Glutamatergic neuron (in vitro differentiated cells): ENCODE results near the gene COL16A1. TPM values are rescaled to one million over a fixed set of nuclear protein-coding genes. Genes with fewer than 3 reads are reported as not detected.

Source experiments
- DNase-seq: peaks from one replicate; pipeline ENCODE4 v3.0.0; 2022
- H3K27ac Mint-ChIP-seq: one replicate; pipeline ENCODE4 v1.8.0; 2020; ENCODE audit warnings: mild to moderate bottlenecking, mixed read lengths, inconsistent platforms; ENCODE audit not compliant: unreplicated experiment
- H3K27me3 Mint-ChIP-seq: one replicate; pipeline ENCODE4 v1.8.0; 2020; ENCODE audit warnings: mild to moderate bottlenecking, moderate library complexity, mixed read lengths, inconsistent platforms; ENCODE audit not compliant: unreplicated experiment
- H3K36me3 Mint-ChIP-seq: one replicate; pipeline ENCODE4 v1.8.0; 2020; ENCODE audit warnings: mild to moderate bottlenecking, mixed read lengths, inconsistent platforms; ENCODE audit not compliant: unreplicated experiment
- H3K4me1 Mint-ChIP-seq: one replicate; pipeline ENCODE4 v1.8.0; 2020; ENCODE audit warnings: mild to moderate bottlenecking, low read depth, mixed read lengths, inconsistent platforms; ENCODE audit not compliant: unreplicated experiment
- H3K4me3 Mint-ChIP-seq: one replicate; pipeline ENCODE4 v1.8.0; 2020; ENCODE audit warnings: mild to moderate bottlenecking, mixed read lengths, inconsistent platforms; ENCODE audit not compliant: unreplicated experiment
- H3K9me3 Mint-ChIP-seq: one replicate; pipeline ENCODE4 v1.8.0; 2020; ENCODE audit warnings: mild to moderate bottlenecking, moderate library complexity, mixed read lengths, inconsistent platforms; ENCODE audit not compliant: unreplicated experiment
- total RNA-seq: library from RNA; stranded (reverse); fragmentation: NEBNext Ultra II Directional; extraction: Animal tissue kit (Norgen Biotek cat#: 25700); gene quantifications from one replicate; pipeline ENCODE4 v1.2.1, GENCODE V29; 2021; ENCODE audit not compliant: unreplicated experiment
- TF ChIP-seq, protein P1 (sequence below): fragments of 200-600 bp; sonication (generic); IDR thresholded peaks from one replicate; pipeline ENCODE4 v1.5.0; 2021; ENCODE audit not compliant: partially characterized antibody, unreplicated experiment

COL16A1 gene
- total RNA-seq, 1 donor from 2014 or later: 52.2 TPM

DNA sequence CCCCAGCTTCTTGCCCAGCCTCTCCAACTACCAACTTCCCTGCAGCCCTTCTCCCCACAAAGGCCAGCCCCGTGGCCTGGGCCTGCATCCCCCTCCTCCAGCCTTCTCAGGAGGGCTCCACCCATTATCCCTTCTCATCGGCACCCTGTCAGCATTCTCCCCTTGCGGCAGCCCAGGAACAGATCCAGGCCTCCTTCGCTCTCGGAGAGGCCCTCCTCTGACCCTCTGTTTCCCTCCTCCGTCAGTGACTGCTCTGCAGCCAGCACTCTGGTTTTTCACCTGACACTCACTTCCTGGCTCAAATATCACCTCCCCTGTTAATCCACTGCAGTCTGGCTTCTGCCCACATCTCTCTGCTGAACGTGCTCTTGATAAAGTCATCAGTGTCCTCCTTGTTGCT is 42.9 kb upstream of the COL16A1 start:
- no peak overlapping the region for H3K27ac Mint-ChIP-seq
- H3K4me3 Mint-ChIP-seq: peak overlapping the region; percentile 3
- peaks cover 22% of the 10 kb centered on the region for H3K27me3 Mint-ChIP-seq
- H3K9me3 Mint-ChIP-seq: peaks cover 9% of the 10 kb centered on the region
- H3K4me1 Mint-ChIP-seq: peaks cover 23% of the 10 kb centered on the region
- no peaks in the 10 kb centered on the region for H3K36me3 Mint-ChIP-seq
- TF ChIP-seq, protein P1, sequence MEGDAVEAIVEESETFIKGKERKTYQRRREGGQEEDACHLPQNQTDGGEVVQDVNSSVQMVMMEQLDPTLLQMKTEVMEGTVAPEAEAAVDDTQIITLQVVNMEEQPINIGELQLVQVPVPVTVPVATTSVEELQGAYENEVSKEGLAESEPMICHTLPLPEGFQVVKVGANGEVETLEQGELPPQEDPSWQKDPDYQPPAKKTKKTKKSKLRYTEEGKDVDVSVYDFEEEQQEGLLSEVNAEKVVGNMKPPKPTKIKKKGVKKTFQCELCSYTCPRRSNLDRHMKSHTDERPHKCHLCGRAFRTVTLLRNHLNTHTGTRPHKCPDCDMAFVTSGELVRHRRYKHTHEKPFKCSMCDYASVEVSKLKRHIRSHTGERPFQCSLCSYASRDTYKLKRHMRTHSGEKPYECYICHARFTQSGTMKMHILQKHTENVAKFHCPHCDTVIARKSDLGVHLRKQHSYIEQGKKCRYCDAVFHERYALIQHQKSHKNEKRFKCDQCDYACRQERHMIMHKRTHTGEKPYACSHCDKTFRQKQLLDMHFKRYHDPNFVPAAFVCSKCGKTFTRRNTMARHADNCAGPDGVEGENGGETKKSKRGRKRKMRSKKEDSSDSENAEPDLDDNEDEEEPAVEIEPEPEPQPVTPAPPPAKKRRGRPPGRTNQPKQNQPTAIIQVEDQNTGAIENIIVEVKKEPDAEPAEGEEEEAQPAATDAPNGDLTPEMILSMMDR: no peak
- DNase-seq: no peak

DNA sequence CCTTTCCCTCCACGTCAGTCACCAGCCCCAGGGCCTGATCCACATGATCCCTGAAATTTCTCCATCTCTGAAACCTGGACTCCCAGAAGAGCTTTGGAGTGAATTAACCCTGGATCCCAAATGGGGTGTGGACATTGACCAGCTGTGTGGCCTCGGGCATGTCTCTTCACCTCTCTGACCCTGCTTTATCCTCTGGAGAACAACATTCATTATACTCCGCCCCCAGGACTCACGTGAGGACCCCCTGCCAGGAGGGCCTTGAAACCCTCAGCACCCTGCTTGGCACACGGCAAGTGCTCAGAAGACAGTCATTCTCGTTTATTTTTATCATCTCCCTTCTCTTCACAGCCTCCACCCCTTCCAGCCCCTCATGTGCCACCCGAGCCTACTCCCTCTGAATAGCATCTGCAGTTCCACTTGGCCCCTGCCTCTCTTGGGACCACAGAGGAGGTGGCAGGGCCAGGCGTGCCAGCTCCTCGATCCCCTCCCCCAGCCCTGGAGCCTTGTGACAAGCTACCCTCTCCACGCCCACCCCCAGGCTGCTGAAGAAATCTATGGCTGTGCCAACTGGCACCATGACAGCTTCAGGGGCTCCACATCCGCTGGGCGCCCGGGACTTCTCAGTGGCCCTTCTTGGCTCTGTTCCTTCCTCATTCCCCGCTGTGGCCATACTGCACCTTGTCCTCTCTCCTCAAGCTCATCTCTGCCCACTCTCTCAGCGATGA is 42.3 kb upstream of the COL16A1 start:
- no peak for DNase-seq
- Mint-ChIP-seq H3K9me3 (peaks cover 9% of the 10 kb centered on the region), H3K27ac (no peak overlapping the region), H3K36me3 (no peaks in the 10 kb centered on the region), H3K4me1 (peaks cover 23% of the 10 kb centered on the region), H3K4me3 (no peak overlapping the region), H3K27me3 (peaks cover 22% of the 10 kb centered on the region)
- TF ChIP-seq, protein P1: peak; percentile 15

DNA sequence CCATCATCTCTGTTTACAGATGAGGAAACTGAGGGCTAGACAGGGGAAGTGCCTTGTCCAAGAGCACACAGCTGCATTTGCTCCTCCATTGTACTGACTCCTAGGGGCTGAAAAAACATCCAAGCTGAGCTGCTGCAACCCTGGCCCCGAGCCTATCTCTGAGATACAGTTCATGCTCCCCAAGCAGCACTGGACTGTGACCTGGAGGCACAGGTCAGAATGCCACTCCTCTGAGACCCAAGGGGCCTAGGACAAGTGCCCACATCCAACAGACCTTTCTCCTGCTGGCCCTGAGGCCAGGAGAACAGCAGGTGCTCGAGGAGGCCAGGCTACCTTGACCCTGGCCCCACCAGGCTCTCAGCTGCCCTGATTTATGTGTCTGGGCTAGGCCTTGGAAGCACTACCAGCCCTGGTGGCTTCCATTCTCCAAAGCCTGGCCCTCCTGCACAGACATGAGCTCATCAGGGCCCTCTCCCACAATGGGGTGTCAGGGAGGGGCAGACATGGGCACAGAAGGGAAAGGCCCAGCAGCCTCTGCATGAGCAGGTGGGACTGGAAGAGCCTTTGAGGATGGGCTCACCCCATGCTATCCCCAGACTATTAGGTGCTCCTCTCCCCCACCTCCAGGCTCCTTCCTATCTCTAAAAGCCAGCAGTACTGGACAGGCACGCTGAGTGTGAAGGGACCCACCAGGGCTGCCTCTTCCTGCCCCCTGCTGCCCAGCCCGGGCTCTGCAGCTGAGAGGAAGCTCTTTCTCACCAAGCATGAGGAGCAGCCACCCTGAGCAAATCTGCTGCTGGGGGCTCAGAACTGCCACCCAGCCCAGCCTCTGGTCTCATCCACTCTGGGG is 41.5 kb upstream of the COL16A1 start:
- no peak overlapping the region for H3K4me3 Mint-ChIP-seq
- TF ChIP-seq, protein P1: peak; percentile 76
- H3K4me1 Mint-ChIP-seq: peaks cover 25% of the 10 kb centered on the region
- H3K27ac Mint-ChIP-seq: no peak overlapping the region
- peak; percentile 87 for DNase-seq
- peaks cover 7% of the 10 kb centered on the region for H3K9me3 Mint-ChIP-seq
- no peaks in the 10 kb centered on the region for H3K36me3 Mint-ChIP-seq
- H3K27me3 Mint-ChIP-seq: peaks cover 21% of the 10 kb centered on the region

DNA sequence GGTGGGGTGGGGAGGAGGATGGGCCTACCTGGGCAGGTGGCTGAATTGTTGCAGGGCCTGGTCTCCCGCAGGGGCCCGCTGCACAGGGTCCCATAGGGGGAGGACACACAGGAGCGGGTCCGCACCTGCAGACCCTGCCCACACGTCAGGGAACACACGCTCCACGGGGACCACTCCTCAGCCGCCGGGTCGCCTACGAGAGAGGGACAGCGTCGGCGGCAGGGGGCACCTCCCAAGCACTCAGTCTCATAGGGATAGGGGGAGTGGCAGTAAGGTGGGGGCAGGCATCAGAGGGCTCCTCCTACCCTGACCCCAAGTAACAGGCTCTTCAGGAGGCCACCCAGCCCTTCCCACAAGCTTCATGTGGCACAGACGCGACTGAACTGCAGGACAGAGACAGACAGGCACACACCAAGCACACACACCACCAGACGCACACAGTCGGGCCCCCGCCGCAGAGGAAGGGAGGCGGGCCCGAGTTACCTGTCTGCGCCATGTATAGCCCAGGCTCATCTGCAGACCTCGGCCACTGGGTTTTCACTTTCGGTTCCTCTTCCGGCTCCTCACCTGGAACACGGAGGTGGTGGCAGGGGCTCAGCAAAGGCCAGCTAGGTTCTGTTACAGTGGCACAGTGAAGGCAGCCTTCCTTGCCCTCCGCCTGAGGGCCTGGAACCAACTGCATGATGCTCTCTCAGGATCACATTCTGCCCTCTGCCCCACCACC is 40.5 kb upstream of the COL16A1 start:
- Mint-ChIP-seq H3K9me3 (peaks cover 7% of the 10 kb centered on the region), H3K27me3 (peaks cover 21% of the 10 kb centered on the region), H3K27ac (peak overlapping the region; percentile 43), H3K4me3 (no peak overlapping the region), H3K4me1 (peaks cover 29% of the 10 kb centered on the region), H3K36me3 (no peaks in the 10 kb centered on the region)
- DNase-seq: no peak
- TF ChIP-seq, protein P1: no peak
